Endometrial microvascular endothelial cells (primary cell): ENCODE data around the gene OCSTAMP. TPM values are rescaled to one million over a fixed set of nuclear protein-coding genes. Genes with fewer than 3 reads are reported as not detected.

Source experiments
- in situ Hi-C: cut with HindIII; loops from 2 replicates; pipeline ENCODE4 v1.10.0; 2017; ENCODE audit warnings: low sequenced_read_pairs, low pct_unique_long_range_greater_than_20kb; ENCODE audit errors: inconsistent ontology term
- total RNA-seq: library from RNA; depleted of rRNA; stranded (reverse); fragments of >200 nt; gene quantifications from one replicate; pipeline ENCODE4 v1.2.3, GENCODE V29; 2015; ENCODE audit errors: inconsistent ontology term

Gene OCSTAMP
- total RNA-seq, 1 donor from 2014 or later = not detected

GRCh38 chr20:46539113-46539512, 11.3 kb downstream of the OCSTAMP start:
- in situ Hi-C loops = no loop called here

DNA sequence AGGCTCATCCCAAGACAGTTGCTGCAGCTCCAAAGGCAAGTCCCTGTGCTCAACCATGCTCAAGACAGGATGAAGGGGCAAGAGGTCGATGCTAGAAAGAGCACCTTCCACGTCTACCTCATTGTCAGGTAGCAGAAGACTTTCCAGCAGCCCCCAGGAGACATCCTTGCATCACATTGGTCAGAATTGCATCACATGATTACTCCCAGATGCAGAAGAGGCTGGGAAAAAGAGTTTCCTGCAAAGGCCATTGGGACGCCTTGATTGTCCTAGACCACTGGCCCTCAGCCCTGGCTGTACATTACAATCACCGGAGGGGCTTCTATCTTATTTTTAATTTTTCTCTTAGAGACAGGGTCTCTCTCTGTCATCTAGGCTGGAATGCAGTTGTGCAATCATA, 19.8 kb downstream of the OCSTAMP start:
- in situ Hi-C loops = no loop called here

GRCh38 chr20:46523696-46524328, 26.6 kb downstream of the OCSTAMP start:
- in situ Hi-C loops = no loop called here

- in situ Hi-C loops = no loop called here
Observed at GRCh38 chr20:46523108-46523507, 27.3 kb downstream of the OCSTAMP start.

DNA sequence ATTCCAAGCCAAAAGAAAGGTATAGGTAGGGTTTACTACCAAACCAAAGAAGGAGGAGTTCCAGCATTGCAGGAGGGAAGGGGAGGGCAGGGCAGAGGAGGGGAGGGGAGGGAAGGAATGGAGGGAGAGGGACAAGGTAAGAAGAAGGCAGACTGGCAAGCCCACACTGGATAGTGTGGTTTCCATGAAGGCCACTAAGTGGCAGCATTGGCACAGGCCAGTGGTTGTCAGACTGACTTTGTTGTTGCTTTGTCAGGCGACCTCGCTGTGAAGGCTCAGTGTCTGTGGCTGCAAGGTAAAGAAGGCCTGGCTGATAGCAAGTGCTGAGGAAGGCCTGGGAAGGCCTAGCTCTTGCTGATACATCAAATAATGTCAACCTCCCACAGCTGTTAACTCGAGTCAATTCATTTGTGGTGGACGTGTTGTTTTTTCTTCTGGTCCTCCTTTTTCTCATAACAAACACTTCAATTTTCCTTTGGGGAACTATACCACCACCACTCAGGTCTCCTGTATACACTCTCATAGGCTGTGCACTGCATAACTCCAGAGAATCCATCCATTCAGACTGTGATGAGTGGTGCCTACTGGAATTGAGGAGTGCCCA, 29.4 kb downstream of the OCSTAMP start:
- in situ Hi-C loops = no loop called here

- in situ Hi-C loops = no loop called here
Observed at GRCh38 chr20:46520540-46520939, 29.9 kb downstream of the OCSTAMP start.

- in situ Hi-C loops = no loop called here
Observed at GRCh38 chr20:46519471-46520068, 30.9 kb downstream of the OCSTAMP start.

- in situ Hi-C loops = no loop called here
Observed at GRCh38 chr20:46512943-46513844, 37.3 kb downstream of the OCSTAMP start, which contains the start of gene ZNF334. Gene ZNF334, minus strand, starts transcription at chr20:46513559. Its CDS starts 1,457 bp downstream, at chr20:46512102.

DNA sequence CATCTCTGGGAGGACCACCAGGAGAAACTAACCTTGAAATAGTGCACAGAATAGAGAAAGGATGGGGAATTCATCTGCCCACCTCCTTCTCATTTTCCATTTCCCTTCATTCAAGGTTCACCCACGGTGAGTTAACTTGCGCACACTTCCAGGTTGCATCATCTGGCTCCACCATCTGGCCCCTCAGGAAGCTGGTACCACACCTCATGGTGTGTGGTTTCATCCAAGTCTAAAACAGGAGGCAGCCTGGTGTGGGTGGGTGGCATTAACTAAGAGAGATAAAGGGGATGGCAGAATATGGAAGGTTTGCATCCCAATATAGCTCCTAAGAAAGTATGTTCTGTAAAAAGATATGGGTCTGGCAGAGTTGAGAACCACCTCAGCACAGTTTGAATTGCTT, 40.9 kb downstream of the OCSTAMP start:
- in situ Hi-C loops = no loop called here

- in situ Hi-C loops = no loop called here
Observed at GRCh38 chr20:46507760-46508407, 42.6 kb downstream of the OCSTAMP start.

GRCh38 chr20:46505506-46505905, 44.9 kb downstream of the OCSTAMP start:
- in situ Hi-C loops = no loop called here

DNA sequence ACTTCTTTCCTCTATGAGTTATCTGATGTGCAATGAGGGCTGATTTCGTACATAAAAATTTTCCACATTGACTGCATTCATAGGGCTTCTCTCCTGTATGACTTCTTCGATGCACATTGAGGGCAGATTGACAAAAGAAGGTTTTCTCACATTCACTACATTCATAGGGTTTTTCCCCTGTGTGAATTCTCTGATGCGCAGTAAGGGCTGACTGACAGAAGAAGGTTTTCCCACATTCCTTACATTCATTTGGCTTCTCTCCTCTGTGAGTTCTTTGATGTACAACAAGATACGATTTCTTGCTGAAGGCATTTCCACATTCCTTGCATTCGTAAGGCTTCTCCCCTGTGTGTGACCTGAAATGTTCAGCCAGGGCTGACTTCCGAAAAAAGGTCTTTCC, 48.5 kb downstream of the OCSTAMP start:
- in situ Hi-C loops = no loop called here

GRCh38 chr20:46501337-46501942, 49.0 kb downstream of the OCSTAMP start:
- in situ Hi-C loops = no loop called here

- in situ Hi-C loops = no loop called here
Observed at GRCh38 chr20:46494077-46494476, 56.4 kb downstream of the OCSTAMP start.

DNA sequence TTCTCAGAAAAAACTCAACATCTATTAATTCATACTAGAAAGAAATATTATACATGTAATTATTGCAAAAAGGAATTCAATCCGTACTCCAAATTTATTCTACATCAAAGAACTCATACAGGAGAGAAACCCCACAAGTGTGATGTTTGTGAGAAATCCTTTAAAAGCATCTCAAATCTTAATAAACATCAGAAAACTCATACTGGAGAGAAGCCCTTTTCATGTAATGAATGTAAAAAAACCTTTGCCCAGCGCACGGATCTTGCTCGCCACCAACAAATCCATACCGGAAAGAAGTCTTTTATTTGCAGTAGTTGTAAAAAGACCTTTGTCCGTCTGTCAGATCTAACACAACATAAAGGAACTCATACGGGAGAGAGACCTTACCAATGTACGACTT, 59.1 kb downstream of the OCSTAMP start:
- in situ Hi-C loops = no loop called here
